Neural progenitor cell (in vitro differentiated cells): Measurements from ENCODE around the gene ZSCAN29. TPM values are rescaled to one million over a fixed set of nuclear protein-coding genes. Genes with fewer than 3 reads are reported as not detected.

Source experiments
- DNase-seq: peaks from one replicate; pipeline ENCODE4 v3.0.0-alpha.2; 2016; ENCODE audit warnings: low spot score
- H2AFZ ChIP-seq: fragments of 200-600 bp; sonication (generic); replicated peaks from 2 replicates; pipeline ENCODE4 v1.6.1; 2016; ENCODE audit warnings: antibody characterized with exemption
- H3F3A ChIP-seq: fragments of 200-600 bp; sonication (generic); 2 replicates; pipeline ENCODE4 v1.6.1; 2016; ENCODE audit warnings: antibody characterized with exemption, low read depth
- H3K27ac ChIP-seq: fragments of 200-600 bp; sonication (generic); 2 replicates; pipeline ENCODE4 v1.5.1; 2016; ENCODE audit warnings: mild to moderate bottlenecking
- H3K27me3 ChIP-seq: fragments of 200-600 bp; sonication (generic); 2 replicates; pipeline ENCODE4 v1.6.1; 2016; ENCODE audit warnings: mild to moderate bottlenecking, moderate library complexity
- H3K36me3 ChIP-seq: fragments of 200-600 bp; sonication (generic); 2 replicates; pipeline ENCODE4 v1.5.1; 2016
- H3K4me1 ChIP-seq: fragments of 200-600 bp; sonication (generic); 2 replicates; pipeline ENCODE4 v1.6.1; 2016; ENCODE audit warnings: mixed run types
- H3K4me2 ChIP-seq: fragments of 200-600 bp; sonication (generic); 2 replicates; pipeline ENCODE4 v1.6.1; 2016
- H3K4me3 ChIP-seq: fragments of 200-600 bp; sonication (generic); 2 replicates; pipeline ENCODE4 v1.5.1; 2016
- H3K79me2 ChIP-seq: fragments of 200-600 bp; sonication (generic); 2 replicates; pipeline ENCODE4 v1.6.1; 2016; ENCODE audit warnings: low read depth
- H3K9ac ChIP-seq: fragments of 200-600 bp; sonication (generic); 2 replicates; pipeline ENCODE4 v1.6.1; 2016
- H3K9me3 ChIP-seq: fragments of 200-600 bp; sonication (generic); 2 replicates; pipeline ENCODE4 v1.5.1; 2016; ENCODE audit warnings: low read depth
- H4K20me1 ChIP-seq: fragments of 200-600 bp; sonication (generic); 2 replicates; pipeline ENCODE4 v1.6.1; 2016; ENCODE audit warnings: low read depth
- H3K27ac Mint-ChIP-seq: 3 replicates; pipeline ENCODE4 v1.8.0; 2021; ENCODE audit warnings: mixed read lengths
- H3K27me3 Mint-ChIP-seq: 2 replicates; pipeline ENCODE4 v1.8.0; 2022; ENCODE audit warnings: low read depth, mild to moderate bottlenecking, inconsistent platforms, moderate library complexity, mixed read lengths; ENCODE audit not compliant: insufficient read depth
- H3K36me3 Mint-ChIP-seq: 3 replicates; pipeline ENCODE4 v1.8.0; 2021; ENCODE audit warnings: mixed read lengths
- H3K4me1 Mint-ChIP-seq: 3 replicates; pipeline ENCODE4 v1.8.0; 2021; ENCODE audit warnings: mixed read lengths
- H3K4me3 Mint-ChIP-seq: 3 replicates; pipeline ENCODE4 v1.8.0; 2021; ENCODE audit warnings: mild to moderate bottlenecking, moderate library complexity, mixed read lengths
- H3K9me3 Mint-ChIP-seq: 3 replicates; pipeline ENCODE4 v1.8.0; 2020; ENCODE audit warnings: mixed read lengths
- EZH2 ChIP-seq: fragments of 200-600 bp; sonication (generic); IDR thresholded peaks from 2 replicates; pipeline ENCODE4 v1.6.1; 2017; ENCODE audit warnings: antibody characterized with exemption, mild to moderate bottlenecking, moderate library complexity
- EZH2phosphoT487 ChIP-seq: fragments of 200-600 bp; sonication (generic); IDR thresholded peaks from 2 replicates; pipeline ENCODE4 v1.6.1; 2017; ENCODE audit warnings: antibody characterized with exemption
- total RNA-seq: library from RNA; depleted of rRNA; stranded (reverse); fragments of >200 nt; gene quantifications from 2 replicates; pipeline ENCODE4 v1.2.3, GENCODE V29; 2015; ENCODE audit warnings: low replicate concordance
- TF ChIP-seq, protein P1 (sequence below): fragments of 200-600 bp; sonication (generic); IDR thresholded peaks from 2 replicates; pipeline ENCODE4 v1.5.1; 2017; ENCODE audit warnings: antibody characterized with exemption, mild to moderate bottlenecking

The ZSCAN29 gene
- total RNA-seq, 1 donor from 2014 or later = 27.1 TPM

DNA sequence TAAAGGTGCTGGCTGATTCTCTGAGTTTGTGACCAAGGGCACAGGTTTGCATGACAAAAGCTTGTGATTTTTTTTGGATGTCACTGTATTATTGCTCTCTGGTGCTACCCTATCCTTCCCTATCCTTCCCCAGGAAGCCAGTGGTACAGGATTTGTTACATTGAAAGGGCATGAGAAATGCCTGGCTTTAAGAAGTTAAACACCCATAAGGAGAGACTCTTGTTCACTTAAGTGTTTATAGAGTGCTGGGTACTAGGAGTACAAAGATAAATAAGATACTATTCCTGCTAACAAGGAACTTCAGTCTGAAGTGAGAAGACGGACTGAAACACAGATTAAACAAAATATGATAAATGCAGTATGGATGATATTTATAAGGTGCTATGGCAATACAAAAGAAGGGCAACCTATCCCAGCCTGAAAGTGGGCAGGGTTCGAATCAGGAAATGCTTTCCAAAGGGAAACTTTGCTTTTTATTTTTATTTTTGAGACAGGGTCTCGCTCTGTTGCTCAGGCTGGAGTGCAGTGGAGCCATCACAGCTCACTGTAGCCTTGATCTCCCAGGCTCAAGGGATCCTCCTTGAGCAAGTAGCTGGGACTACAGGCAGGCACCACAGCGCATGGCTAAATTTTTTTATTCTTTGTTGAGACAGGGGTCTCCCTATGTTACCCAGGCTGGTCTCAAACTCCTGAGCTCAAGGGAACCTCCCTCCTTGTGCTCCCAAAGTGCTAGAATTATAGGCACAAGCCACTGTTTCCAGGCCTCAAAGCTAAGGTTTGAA lies 51.7 kb downstream of the ZSCAN29 start:
- Mint-ChIP-seq H3K27me3 (no peaks in the 10 kb centered on the region), H3K4me1 (peaks cover 7% of the 10 kb centered on the region), H3K4me3 (no peak overlapping the region), H3K36me3 (no peaks in the 10 kb centered on the region), H3K27ac (no peak overlapping the region), H3K9me3 (no peaks in the 10 kb centered on the region)
- Histone ChIP-seq H3K36me3 (no peaks in the 10 kb centered on the region), H3K9me3 (no peaks in the 10 kb centered on the region), H3K79me2 (no peaks in the 10 kb centered on the region), H3K4me3 (no peak overlapping the region), H4K20me1 (no peaks in the 10 kb centered on the region), H2AFZ (no peak overlapping the region), H3K4me1 (no peaks in the 10 kb centered on the region), H3K9ac (no peak overlapping the region), H3K27me3 (peaks cover 29% of the 10 kb centered on the region), H3K27ac (no peak overlapping the region), H3F3A (no peaks in the 10 kb centered on the region), H3K4me2 (no peak overlapping the region)
- TF ChIP-seq, protein P1, sequence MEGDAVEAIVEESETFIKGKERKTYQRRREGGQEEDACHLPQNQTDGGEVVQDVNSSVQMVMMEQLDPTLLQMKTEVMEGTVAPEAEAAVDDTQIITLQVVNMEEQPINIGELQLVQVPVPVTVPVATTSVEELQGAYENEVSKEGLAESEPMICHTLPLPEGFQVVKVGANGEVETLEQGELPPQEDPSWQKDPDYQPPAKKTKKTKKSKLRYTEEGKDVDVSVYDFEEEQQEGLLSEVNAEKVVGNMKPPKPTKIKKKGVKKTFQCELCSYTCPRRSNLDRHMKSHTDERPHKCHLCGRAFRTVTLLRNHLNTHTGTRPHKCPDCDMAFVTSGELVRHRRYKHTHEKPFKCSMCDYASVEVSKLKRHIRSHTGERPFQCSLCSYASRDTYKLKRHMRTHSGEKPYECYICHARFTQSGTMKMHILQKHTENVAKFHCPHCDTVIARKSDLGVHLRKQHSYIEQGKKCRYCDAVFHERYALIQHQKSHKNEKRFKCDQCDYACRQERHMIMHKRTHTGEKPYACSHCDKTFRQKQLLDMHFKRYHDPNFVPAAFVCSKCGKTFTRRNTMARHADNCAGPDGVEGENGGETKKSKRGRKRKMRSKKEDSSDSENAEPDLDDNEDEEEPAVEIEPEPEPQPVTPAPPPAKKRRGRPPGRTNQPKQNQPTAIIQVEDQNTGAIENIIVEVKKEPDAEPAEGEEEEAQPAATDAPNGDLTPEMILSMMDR = no peak
- no peak for TF ChIP-seq EZH2phosphoT487
- DNase-seq = no peak

DNA sequence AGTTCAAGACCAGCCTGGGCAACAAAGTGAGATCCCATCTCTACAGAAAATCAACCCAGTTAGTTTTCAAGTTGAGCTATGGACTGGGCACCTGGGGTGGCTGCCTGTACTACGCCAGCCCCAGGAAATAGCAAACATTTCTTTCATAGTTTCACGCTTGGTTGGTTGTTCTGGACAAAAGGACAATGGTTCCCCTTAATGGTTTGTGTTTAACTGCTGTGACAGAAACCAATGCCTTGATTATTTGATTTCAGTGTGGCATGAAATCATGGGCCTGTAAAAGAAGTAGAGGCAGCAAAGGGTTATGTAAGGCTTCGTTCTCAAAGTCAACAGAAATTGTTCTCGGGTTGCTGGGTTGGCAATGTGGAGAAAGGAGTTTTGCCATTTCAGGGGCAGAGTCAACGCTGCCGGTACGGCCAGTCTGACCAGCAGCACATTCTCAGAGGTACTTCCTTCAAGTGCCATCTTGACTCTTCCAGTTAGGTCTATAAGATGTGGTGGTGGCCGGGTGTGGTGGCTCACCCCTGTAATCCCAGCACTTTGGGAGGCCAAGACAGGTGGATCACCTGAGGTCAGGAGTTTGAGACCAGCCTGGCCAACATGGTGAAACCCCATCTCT lies 53.2 kb downstream of the ZSCAN29 start:
- no peak overlapping the region for H3K4me3 ChIP-seq
- no peaks in the 10 kb centered on the region for H3K36me3 ChIP-seq
- no peaks in the 10 kb centered on the region for H3F3A ChIP-seq
- H3K27me3 Mint-ChIP-seq = no peaks in the 10 kb centered on the region
- no peak overlapping the region for H3K27ac Mint-ChIP-seq
- no peaks in the 10 kb centered on the region for H3K79me2 ChIP-seq
- no peaks in the 10 kb centered on the region for H4K20me1 ChIP-seq
- peaks cover 7% of the 10 kb centered on the region for H3K4me1 Mint-ChIP-seq
- no peak overlapping the region for H3K9ac ChIP-seq
- TF ChIP-seq, protein P1 = no peak
- no peak for TF ChIP-seq EZH2phosphoT487
- no peak for TF ChIP-seq EZH2
- no peaks in the 10 kb centered on the region for H3K9me3 ChIP-seq
- no peaks in the 10 kb centered on the region for H3K4me1 ChIP-seq
- H3K36me3 Mint-ChIP-seq = no peaks in the 10 kb centered on the region
- H3K4me3 Mint-ChIP-seq = no peak overlapping the region
- peak; percentile 17 for DNase-seq
- H2AFZ ChIP-seq = no peak overlapping the region
- H3K4me2 ChIP-seq = no peak overlapping the region
- no peak overlapping the region for H3K27ac ChIP-seq
- H3K9me3 Mint-ChIP-seq = no peaks in the 10 kb centered on the region
- H3K27me3 ChIP-seq = peaks cover 30% of the 10 kb centered on the region

- no peaks in the 10 kb centered on the region for H3K79me2 ChIP-seq
- H2AFZ ChIP-seq = no peak overlapping the region
- TF ChIP-seq EZH2phosphoT487 (no peak), EZH2 (no peak)
- TF ChIP-seq, protein P1 = no peak
- Mint-ChIP-seq H3K4me1 (peaks cover 7% of the 10 kb centered on the region), H3K36me3 (no peaks in the 10 kb centered on the region), H3K27ac (no peak overlapping the region), H3K9me3 (no peaks in the 10 kb centered on the region), H3K4me3 (no peak overlapping the region), H3K27me3 (no peaks in the 10 kb centered on the region)
- no peak overlapping the region for H3K4me3 ChIP-seq
- H3K4me2 ChIP-seq = no peak overlapping the region
- H3K9me3 ChIP-seq = no peaks in the 10 kb centered on the region
- H3K4me1 ChIP-seq = no peaks in the 10 kb centered on the region
- H3K9ac ChIP-seq = no peak overlapping the region
- no peaks in the 10 kb centered on the region for H4K20me1 ChIP-seq
- no peaks in the 10 kb centered on the region for H3K36me3 ChIP-seq
- no peak for DNase-seq
- no peak overlapping the region for H3K27ac ChIP-seq
- no peaks in the 10 kb centered on the region for H3F3A ChIP-seq
- H3K27me3 ChIP-seq = peaks cover 26% of the 10 kb centered on the region
Observed at GRCh38 chr15:43316971-43317346, 53.9 kb downstream of the ZSCAN29 start.
